GM18498 (cell line): Measurements from ENCODE around the gene ZNF598.
"Not testable (repeated sequence)": the region's sequence is repeated elsewhere in the genome, so short reads cannot be mapped to it uniquely, and the experiment has no call there.

Source experiments
- ATAC-seq: cut with Tn5 transposase; IDR thresholded peaks from one replicate; pipeline ENCODE4 v1.9.1; 2021; ENCODE audit warnings: mild to moderate bottlenecking, moderate library complexity; ENCODE audit not compliant: unreplicated experiment

Gene ZNF598

DNA sequence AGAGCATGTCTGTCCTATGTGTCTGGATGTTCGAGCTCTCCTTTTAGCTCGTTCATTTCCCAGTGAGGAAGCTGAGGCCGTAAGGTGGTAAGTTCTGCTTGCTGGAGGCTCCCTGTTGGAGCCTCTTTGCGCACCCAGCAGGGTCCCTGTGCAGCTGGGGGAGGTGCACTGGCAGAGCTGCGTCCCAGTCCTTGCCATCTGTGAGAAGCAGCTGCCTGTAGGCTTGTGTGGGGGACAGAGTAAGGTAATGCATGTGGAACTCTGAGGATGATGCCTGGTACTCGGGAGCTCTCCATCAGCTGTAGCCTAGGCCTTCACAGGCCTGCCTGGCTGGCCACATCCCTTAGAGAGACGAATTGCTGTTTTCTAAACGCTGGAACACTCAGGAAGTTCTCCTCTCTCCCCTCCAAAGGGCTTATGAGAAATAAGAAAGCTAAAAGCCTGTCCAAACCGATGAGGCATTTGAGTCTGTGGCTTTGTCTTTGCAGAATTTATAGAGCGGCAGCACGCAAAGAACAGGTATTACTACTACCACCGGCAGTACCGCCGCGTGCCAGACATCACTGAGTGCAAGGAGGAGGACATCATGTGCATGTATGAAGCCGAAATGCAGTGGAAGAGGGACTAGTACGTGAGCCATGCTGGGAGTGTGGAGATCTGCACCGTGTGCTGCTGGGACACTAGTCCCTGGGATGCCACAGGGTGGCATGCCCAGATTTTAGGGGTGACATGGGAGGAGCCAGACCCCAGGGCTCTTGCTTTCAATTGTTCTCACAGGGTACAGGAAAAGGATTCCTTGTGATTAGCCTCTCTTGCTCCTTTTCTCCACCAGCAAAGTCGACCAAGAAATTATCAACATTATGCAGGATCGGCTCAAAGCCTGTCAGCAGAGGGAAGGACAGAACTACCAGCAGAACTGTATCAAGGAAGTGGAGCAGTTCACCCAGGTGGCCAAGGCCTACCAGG is 48.7 kb downstream of the ZNF598 start:
- no peak for ATAC-seq

DNA sequence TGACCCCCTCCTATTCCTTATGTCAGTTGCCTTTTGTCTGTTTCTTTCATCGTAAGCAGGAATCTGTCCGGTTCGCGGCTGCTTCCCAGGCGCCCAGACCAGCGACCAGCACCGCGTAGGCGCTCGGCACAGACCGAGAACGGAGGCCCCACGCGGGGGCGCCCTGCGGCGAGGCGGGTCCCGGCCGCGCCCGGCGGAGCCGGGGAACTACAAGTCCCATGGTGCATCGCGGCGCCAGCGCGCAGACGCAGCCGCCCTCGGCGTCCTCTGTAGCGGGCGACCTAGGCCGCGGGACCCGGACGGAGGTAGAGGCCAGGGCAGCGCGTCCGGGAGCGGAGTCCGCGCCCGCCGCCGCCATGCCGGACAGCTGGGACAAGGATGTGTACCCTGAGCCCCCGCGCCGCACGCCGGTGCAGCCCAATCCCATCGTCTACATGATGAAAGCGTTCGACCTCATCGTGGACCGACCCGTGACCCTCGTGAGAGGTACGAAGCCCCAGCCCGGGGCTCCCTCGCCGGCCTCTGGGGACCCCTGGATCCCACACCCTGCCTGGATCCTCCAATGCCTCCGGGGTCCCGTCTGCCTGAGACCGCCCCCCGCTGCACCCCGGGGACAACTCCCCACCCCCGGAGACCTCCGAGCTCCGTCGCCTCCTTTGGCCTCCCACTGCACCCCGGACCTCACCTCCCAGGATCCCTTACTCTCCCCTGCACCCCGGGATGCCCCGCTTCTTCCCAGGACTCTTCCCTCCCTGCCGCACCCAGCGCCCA is 50.2 kb downstream of the ZNF598 start, which contains the start of gene NDUFB10:
Gene NDUFB10, plus strand, starts transcription at position 270 of the 771 bp plus-strand sequence. Its CDS starts 87 bp downstream, at position 357.
- peak; percentile 67 for ATAC-seq

DNA sequence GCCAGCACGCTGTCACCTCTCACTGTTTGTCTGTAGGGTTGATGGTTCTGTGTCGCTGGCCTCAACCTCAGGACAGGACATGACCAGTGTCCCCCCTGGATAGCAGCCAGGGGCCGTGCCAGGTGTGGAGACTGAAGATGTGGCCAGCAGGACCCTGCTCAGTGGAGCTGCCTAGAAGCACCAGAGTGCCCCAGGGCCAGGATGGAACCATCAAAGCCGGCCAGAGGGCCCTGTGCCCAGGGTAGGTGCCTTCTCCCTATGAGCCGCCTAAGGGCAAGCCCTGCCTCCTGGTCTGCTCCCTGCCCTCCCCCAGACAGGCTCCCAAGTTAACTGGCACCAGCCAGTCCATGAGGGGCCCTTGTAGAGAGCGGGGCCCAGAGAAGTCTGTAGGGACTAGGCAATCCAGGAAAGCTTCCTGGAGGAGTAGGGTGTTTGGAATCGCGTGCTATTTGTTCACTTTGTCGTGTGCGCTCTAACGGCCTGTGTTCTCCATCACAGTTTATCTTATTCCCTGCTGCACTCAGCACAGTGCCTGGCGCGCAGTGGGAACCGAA is 50.8 kb downstream of the ZNF598 start:
- ATAC-seq: no peak

DNA sequence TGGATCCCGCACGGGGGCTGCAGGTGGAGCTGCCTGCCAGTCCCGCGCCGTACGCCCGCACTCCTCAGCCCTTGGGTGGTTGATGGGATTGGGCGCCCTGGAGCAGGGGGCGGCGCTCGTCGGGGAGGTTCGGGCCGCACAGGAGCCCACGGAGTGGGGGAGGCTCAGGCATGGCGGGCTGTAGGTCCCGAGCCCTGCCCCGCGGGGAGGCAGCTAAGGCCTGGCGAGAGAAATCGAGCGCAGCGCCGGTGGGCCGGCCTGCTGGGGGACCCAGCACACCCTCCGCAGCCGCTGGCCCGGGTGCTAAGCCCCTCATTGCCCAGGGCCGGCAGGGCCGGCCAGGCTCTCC is 51.5 kb downstream of the ZNF598 start:
- not testable (repeated sequence) for ATAC-seq

DNA sequence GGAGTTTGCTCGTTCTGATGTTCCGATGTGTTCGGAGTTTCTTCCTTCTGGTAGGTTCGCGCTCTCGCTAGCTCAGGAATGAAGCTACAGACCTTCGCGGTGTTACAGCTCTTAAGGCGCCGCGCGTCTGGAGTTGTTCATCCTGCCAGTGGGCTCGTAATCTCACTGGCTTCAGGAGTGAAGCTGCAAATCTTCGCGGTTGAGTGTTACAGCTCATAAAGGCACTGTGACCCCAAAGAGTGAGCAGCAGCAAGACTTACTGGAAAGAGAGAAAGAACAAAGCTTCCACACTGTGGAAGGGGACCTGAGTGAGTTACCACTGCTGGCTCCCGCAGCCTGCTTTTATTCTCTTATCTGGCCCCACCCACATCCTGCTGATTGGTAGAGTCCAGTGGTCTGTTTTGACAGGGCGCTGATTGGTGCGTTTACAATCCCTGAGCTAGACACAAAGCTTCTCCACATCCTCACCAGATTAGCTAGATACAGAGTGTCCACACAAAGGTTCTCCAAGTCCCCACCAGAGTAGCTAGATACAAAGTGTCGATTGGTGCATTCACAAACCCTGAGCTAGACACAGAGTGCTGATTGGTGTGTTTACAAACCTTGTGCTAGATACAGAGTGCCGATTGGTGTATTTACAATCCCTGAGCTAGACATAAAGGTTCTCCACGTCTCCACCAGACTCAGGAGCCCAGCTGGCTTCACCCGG is 52.0 kb downstream of the ZNF598 start:
- not testable (repeated sequence) for ATAC-seq

DNA sequence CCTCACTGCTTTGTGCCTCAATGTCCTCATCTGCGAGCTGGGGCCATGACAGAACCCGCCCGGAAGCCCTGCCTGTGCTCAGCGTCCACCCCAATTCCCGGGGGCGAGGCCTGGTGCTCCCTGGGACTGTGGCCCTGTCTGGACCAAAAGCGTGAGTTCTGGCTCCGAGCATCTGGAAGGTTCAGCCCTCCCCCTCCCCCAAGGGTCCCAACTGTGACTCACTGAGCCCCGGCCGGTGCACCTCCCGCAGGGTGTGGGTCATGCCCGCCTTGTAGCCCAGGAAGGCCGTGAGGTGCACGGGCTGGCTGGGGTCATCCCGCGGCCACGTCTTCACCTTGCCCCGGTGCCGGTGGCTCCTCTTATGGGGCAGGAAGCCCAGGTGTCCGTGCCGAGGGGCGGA is 55.9 kb downstream of the ZNF598 start:
- ATAC-seq: no peak

DNA sequence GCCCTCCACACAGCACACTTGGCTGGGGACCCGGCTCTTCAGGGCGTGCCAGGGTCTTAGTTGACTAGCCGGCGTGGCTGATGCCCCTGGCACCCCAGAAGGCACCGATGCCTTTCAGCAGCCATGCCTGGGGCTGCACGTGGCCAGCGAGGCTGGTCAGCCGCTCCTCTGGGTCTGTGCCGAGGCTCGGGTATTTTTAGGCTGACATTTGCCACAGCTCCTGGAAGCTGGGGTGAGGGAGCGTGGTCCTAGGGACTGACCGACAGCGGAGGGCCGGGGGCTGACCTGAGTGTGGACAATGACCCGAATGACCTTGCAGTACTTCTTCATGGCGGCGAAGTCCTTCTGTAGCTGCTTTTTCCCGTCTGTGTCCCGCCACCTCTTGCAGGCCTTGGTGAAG is 59.1 kb downstream of the ZNF598 start:
- no peak for ATAC-seq

DNA sequence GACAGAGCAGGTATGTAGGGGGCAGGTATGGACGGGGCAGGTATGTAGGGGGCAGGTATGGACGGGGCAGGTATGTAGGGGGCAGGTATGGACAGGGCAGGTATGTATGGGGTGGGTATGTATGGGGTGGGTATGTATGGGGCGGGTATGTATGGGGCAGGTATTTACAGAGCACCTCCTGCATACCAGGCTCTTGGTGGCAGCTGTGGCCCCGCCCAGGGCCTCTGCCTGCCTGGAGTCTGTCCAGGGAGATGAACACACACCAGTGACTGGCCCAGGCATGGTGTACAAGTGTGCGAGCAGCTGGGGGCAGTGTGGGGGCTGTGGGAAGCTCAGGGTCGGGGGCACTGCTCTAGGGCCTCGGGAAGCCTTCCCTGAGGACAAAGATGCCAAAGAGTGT is 59.6 kb downstream of the ZNF598 start:
- no peak for ATAC-seq

DNA sequence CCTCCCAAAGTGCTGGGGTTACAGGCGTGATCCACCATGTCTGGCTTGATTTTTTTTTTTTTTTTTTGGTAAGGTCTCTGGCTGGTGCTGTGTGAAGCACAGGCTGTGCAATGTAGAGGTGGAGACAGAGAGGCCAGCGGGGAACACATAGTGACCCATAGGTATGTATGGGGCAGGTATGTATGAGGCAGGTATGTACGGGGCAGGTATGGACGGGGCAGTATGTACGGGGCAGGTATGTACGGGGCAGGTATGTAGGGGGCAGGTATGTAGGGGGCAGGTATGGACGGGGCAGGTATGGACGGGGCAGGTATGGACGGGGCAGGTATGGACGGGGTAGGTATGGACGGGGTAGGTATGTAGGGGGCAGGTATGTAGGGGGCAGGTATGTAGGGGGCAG is 60.1 kb downstream of the ZNF598 start:
- no peak for ATAC-seq
